ENCODE data around the gene KCNK13.
"Not testable (repeated sequence)": the region's sequence is repeated elsewhere in the genome, so short reads cannot be mapped to it uniquely, and the experiment has no call there.

The KCNK13 gene

GRCh38 chr14:90228478-90228877, 166.7 kb downstream of the KCNK13 start:
- H3K27me3 ChIP-seq (ENCODE audit: control insufficient read depth, low read length) = no peaks in the 10 kb centered on the region; the same call in 1 of the 2 replicates
- no peaks in the 10 kb centered on the region for H3F3A ChIP-seq (ENCODE audit: control insufficient read depth, insufficient read depth)
- no peak overlapping the region for H3K27ac ChIP-seq (ENCODE audit: low read depth, low read length)
- peaks cover under 1% of the 10 kb centered on the region; the same call in 1 of the 2 replicates for H3K9me3 ChIP-seq (ENCODE audit: control insufficient read depth, insufficient read depth, low read length)
- no peak overlapping the region for H3K4me3 ChIP-seq (ENCODE audit: low read length)
- H3K9me2 ChIP-seq (replicated peaks; ENCODE audit: control insufficient read depth, low read length) = no peaks in the 10 kb centered on the region
- H3K79me2 ChIP-seq (ENCODE audit: control insufficient read depth, low read length) = no peaks in the 10 kb centered on the region
- no peaks in the 10 kb centered on the region for H4K20me1 ChIP-seq (ENCODE audit: control insufficient read depth, insufficient read depth, low read depth, low read length)
- H3K36me3 ChIP-seq (ENCODE audit: control insufficient read depth, low read length) = no peaks in the 10 kb centered on the region
- no peaks in the 10 kb centered on the region for H3K4me1 ChIP-seq (ENCODE audit: control insufficient read depth, low read length)
- TF ChIP-seq CTCF (IDR thresholded peaks at IDR 0.05; ENCODE audit: low read depth, low read length, poor library complexity, severe bottlenecking) = no peak
- no peak for TF ChIP-seq EZH2phosphoT487 (IDR thresholded peaks at IDR 0.05; ENCODE audit: borderline replicate concordance, low read length)
- no peak overlapping the region for H3K4me2 ChIP-seq (ENCODE audit: low read length)

GRCh38 chr14:90229942-90230341, 168.1 kb downstream of the KCNK13 start:
- not testable (repeated sequence) for H3K9me2 ChIP-seq (replicated peaks; ENCODE audit: control insufficient read depth, low read length); H3K9me3 ChIP-seq (ENCODE audit: control insufficient read depth, insufficient read depth, low read length); H3K4me2 ChIP-seq (ENCODE audit: low read length); H3K27me3 ChIP-seq (ENCODE audit: control insufficient read depth, low read length); H3K4me1 ChIP-seq (ENCODE audit: control insufficient read depth, low read length); H3K79me2 ChIP-seq (ENCODE audit: control insufficient read depth, low read length); H3F3A ChIP-seq (ENCODE audit: control insufficient read depth, insufficient read depth); H4K20me1 ChIP-seq (ENCODE audit: control insufficient read depth, insufficient read depth, low read depth, low read length); H3K36me3 ChIP-seq (ENCODE audit: control insufficient read depth, low read length); H3K4me3 ChIP-seq (ENCODE audit: low read length); H3K27ac ChIP-seq (ENCODE audit: low read depth, low read length)
